GM21717 (cell line): ENCODE data around the gene SEC16B.

Experiments used
- ATAC-seq: cut with Tn5 transposase; IDR thresholded peaks from one replicate; pipeline ENCODE4 v1.9.1; 2021; ENCODE audit warnings: mild to moderate bottlenecking, moderate library complexity; ENCODE audit not compliant: unreplicated experiment

The SEC16B gene

DNA sequence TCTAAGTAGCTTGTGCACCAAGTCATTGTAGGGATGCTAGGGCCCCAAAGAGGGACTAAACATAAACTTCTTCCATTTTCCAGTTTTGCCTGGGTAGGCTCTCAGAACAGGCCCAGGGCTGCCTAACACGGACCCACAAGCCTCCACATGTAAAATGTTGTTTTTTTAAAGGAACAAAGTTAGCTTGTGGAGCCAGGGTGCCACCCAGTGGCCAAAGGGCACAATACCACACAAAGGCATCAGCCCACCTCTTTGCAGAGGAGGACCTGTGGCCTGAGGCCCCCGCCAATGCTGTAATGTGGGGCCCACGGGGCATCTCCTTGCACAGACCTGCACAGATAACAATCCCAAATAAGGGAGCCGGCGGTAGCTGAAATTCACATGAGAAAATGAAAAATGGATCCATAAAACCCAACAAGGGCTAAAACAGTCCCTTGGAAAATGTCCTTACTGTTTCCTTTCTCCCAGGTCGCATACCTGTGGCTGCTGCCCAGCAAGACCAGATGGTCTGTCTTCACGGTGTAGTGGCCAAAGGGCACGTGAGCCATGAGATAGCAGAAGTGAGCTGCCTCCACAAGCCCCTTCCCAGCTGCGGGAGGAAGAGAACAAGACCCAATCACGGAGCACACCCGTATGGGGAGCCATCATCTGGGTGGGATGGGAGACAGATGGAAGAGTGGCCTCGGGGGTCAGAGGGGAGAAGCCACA is 23.8 kb downstream of the SEC16B start:
- no peak for ATAC-seq

- no peak for ATAC-seq
Measured at GRCh38 chr1:177944016-177944949, 25.6 kb downstream of the SEC16B start.

GRCh38 chr1:177941976-177942375 is 27.9 kb downstream of the SEC16B start:
- no peak for ATAC-seq

- no peak for ATAC-seq
Measured at GRCh38 chr1:177940682-177941081, 29.2 kb downstream of the SEC16B start.

- no peak for ATAC-seq
Measured at GRCh38 chr1:177937931-177938330, 31.9 kb downstream of the SEC16B start.

DNA sequence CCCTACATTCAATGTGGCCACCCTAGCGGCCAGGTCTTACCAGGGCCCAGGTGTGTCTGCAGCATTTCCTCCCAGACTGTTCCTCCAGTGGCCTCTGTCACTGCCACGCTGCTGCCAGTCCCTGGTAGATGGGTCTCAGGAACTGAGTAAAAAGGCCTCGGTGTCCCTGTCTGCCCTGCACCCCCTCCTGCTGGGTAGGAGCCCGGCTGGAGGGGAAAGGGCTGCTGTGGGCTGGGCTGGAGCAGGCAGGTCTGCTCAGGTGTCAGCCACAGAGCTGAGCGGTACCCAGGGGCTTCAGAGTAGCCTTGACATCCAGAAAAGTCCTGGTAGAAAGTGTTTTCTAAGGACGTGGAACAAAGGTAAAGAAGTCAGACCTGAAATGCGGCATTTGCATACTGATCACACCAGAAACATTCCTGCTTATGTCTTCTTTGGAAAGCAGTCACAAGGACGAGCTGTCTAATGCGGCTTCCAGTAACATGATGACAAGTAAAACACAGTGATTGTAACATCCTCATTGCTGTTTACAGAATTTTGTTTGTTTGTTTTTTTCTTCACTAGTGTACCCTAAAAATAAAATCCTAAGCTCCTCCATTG is 32.6 kb downstream of the SEC16B start:
- no peak for ATAC-seq

DNA sequence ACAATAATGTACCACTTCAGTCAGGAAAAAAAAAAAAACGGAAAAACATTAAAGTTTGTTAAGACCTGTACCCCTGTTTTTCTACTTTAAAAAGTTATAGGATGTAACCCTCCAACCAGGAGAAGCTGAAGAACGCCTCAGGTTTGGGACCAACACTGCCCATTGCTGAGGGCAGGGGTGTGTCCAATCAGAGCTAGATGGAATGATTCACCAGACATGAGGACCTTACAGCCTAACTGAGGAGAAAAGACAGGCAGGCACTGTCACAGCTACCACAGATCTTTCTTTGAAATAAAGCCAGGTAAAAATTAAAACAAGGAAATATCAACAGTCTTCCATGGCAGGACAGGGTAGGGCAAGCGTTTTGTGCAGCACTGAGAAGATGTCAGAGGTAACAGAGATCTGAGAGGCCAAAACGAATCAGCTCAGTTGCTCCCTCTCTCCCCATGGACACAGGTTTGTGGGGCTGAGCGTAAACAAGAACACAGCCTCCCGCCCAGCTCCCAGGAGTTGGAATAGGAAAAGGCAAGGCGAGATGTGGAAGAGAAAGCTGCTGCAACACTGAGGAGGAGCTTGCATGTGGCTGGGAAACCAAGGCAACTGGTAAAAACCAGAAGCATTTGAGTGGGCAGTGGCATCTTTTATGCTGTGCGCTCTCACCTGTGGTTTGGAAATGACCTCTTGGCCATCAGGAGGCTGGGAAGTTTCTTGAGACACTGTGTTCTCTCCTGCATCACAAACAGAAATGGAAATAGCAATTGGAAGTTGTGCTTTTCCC is 34.0 kb downstream of the SEC16B start:
- ATAC-seq: no peak

- no peak for ATAC-seq
Measured at GRCh38 chr1:177934927-177935326, 34.9 kb downstream of the SEC16B start.

DNA sequence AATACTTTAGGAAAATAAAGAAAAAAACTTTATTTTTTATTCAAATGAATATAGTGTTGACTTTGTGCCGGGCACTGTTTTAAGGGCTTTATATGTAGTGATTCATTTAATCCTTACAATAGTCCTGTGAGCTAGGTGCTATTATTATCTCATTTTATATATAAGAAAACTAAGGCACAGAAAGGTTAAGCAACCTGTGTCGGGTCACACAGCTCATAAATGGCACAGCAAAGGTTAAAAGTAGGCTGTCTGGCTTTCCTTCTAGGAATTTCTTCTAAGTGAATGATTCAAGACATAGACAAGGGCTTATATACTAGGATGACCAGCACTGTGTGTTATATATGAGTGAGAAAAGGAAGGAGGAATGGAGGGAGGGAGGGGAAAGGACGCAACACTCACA is 35.4 kb downstream of the SEC16B start:
- no peak for ATAC-seq

DNA sequence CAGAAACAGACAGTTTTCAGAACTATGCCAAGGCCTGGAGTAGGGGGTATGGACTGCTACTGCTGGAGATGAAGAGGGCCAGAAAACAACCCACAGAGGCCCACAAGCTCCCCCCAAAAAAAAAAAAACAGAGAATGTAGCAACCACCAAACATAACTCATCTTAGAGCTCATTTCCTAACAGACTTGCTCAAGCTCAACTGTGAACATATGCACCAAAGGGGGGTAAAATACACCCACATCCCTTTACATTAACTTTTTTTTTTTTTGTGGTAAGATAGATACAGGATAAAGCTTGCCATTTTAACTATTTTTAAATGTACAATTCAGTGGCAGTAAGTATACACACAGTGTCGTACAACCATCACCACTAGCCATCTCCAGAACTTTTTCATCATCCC is 36.0 kb downstream of the SEC16B start:
- no peak for ATAC-seq

DNA sequence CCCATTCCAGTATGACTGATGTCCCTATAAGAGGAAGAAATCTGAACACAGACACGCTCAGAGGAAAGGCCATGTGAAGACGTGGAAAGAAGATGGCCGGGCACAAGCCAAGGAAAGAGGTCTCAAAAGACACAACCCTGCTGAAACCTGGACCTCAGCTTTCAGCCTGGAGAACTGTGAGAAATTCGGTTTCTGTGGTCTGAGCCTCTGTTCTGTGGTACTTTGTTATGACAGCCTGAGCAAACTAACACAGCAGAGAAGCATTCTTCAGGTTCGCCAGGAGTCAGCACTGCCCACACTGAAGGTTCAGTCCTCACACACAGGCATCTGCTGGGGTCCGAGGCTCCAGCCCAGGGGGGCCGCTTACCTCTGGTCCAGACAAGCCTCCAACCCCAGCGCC is 37.7 kb downstream of the SEC16B start:
- ATAC-seq: no peak

DNA sequence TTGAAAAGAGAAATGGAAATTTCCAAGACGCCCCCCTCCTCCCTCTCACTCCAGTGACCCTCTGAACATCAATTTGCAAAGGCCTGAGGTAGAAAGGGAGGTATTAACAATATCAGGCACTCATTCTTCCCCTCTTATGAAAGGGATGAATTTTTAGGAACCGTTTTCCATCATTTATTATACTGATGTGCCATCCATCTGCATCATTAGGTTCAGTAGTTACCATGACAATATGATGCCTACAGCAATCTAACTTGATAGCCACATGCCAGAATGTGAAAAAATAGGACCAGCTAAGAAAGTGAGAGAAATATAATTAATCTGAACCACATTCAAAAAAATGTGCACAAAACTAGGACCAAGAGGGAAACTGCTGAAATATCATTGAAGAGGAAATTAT is 40.9 kb downstream of the SEC16B start:
- no peak for ATAC-seq

GRCh38 chr1:177928194-177928593 is 41.7 kb downstream of the SEC16B start:
- no peak for ATAC-seq

DNA sequence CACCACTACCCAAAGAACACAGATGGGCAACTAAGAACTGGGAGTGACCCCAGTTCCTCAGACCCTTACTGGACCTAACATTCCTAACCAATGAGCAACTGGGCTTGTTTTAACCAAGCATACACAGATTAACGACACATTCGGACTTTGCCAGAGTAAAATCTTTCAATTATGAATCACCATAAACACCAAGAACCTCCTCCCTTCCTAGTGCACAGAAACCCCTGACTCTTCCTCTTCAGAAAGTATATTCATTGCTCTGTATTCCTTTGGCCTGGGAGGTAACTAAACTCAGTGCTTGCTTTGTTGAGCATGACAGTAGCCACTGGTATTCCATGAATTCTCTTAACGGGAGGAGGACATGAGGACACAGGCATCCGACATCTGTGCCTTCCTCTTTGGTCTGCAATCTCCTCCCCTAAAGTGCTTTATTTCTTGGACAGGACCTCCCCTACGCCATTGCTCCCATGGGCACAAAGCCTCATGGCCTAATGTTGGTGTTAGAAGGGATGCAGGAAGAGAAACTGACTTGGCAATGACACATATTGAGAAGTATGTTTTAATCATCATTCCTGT is 42.7 kb downstream of the SEC16B start:
- no peak for ATAC-seq

DNA sequence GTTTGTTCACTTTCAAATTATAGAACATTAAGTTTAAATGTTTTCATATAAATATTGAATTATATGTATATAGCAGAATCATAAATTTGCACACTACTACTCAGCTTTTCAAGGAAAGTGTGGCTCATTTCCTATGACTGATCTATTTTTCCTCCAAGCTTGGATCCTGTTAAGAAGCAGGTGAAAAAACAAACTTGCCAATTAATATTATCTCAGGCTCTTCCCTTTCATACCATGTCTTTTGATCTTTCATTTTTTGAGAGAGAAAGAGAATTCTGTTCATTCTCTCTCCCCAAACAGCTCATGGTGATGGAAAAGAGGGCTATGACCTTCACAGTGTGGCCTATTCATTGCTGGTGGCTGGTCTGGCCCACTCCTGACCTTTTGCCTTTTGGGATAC is 43.7 kb downstream of the SEC16B start:
- no peak for ATAC-seq

DNA sequence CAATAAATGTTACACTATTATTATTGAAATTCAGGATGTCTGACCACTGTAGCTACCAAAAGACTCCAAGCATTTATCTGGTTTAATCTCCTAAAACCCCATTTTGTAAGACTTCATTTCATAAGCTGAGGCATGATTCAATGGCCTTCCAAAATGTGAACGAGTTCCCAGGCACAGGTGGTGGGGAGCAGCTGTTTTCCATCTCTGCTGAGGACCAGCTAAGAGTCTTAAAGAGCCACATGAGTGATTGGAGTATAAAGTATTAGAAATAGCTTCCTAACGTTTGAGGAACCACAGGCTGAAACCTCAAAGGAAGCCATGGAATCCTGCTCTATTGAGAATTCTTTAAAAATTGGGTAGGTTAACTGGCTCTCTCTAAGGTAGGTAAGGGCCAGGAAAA is 44.9 kb downstream of the SEC16B start:
- no peak for ATAC-seq

DNA sequence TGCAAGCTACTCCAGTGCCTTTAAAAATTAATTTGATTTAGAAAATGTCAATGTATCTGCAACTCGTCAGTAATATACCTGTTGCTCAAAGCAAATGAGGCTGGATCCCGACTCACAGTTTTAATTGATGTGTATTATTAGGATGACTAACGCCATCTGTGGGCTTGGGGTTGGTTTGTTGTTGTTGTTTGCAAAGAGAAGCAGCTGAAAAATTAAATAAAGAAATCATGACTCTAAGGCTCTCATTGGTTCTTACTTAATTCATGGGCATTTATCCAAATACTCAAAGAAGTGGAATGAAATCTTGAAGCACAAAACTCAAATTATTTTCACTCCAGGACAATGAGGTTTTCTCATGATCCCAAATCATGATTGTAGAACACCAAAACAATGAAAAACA is 46.4 kb downstream of the SEC16B start:
- no peak for ATAC-seq

DNA sequence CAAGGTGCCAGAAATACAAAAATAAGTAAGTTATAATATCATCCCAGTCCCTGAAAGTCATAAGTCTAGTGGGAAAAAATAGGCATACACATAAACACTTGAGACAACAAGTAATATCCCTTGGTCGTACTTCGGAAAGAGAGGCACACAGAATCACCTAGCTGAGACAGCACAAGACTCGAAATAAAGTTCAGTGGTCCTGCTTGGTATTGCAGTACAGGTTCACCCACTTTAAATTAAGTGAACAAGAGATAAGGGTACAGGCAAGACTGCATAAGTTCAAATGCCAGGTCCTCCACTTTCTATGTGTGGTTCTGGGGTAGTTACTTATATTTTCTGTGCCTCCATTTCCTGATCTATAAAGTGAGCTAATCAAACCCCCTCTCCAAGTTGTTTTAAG is 47.6 kb downstream of the SEC16B start:
- ATAC-seq: no peak

- no peak for ATAC-seq
Measured at GRCh38 chr1:177921590-177921989, 48.3 kb downstream of the SEC16B start.

DNA sequence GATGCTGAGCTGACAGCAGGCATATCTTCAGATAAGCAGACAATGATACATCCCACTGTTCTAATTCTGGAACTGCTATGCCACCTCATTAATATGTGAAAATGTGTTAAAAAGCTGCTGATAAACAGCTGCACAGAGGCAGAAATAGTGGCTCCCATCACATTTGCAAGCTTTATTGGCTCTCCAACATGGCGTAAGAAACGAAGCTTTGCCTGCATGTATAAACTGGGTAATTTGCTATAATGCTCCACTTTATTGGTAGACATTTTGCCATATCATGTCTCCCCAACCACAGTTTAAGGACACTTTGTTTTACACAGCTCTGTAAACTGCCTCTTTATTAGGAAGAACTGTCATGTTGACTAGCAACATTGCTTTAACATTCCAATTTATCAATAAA is 49.8 kb downstream of the SEC16B start:
- ATAC-seq: no peak

DNA sequence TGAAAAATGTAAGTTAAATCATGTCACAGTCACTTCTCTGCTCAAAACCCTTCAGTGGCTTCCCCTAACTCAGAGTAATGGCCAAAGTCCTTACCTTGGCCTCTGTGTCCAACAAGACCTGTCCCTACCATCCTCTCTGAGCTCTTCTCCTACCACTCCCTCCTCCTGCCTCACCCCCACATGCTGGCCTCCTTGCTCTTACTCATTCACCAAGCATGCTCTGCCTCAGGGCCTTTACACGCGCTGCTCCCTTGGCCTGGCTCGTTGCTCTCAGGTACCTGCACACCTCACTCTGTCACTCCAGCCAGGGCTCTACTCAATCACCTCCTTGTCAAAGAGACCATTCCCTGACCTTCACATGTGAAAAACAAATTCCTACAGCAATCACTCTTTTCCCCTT is 54.2 kb downstream of the SEC16B start:
- no peak for ATAC-seq
